ENCODE data around the gene ANK2.

GRCh38 chr4:113169368-113169767 is 119.9 kb downstream of the ANK2 start:
- no peak for TF ChIP-seq CTCF (IDR thresholded peaks at IDR 0.05; ENCODE audit: insufficient read depth, low read depth, low read length)
- TF ChIP-seq EZH2 (IDR thresholded peaks at IDR 0.05; ENCODE audit: insufficient read depth, low read length): no peak

Data from astrocyte (in vitro differentiated cells and primary cell).